NCI-H1417 treated with DMSO at 0.1 percent for 48 hours (cell line): Measurements from ENCODE around the gene PIGX.
"Not testable (repeated sequence)": the region's sequence is repeated elsewhere in the genome, so short reads cannot be mapped to it uniquely, and the experiment has no call there.

Experiments
- DNase-seq: peaks from one replicate; lab custom pipeline; 2025; lab: John Stamatoyannopoulos, UW

Gene PIGX

GRCh38 chr3:196706327-196706726 lies 5.8 kb upstream of the PIGX start:
- no peak for DNase-seq

GRCh38 chr3:196706731-196707130 lies 5.4 kb upstream of the PIGX start:
- DNase-seq: no peak

GRCh38 chr3:196707566-196707965 lies 4.6 kb upstream of the PIGX start:
- no peak for DNase-seq

- DNase-seq: no peak
Measured at GRCh38 chr3:196708467-196708866, 3.7 kb upstream of the PIGX start.

- no peak for DNase-seq
Measured at GRCh38 chr3:196712514-196713413, 587 bp downstream of the PIGX start.

- DNase-seq: not testable (repeated sequence)
Measured at GRCh38 chr3:196717162-196717561, 5.0 kb downstream of the PIGX start.

GRCh38 chr3:196721097-196721496 lies 8.9 kb downstream of the PIGX start:
- no peak for DNase-seq

- DNase-seq: no peak
Measured at GRCh38 chr3:196726788-196727675, 14.9 kb downstream of the PIGX start.

GRCh38 chr3:196735751-196736150 lies 23.6 kb downstream of the PIGX start:
- no peak for DNase-seq

- no peak for DNase-seq
Measured at GRCh38 chr3:196736670-196737374, 24.6 kb downstream of the PIGX start.

- no peak for DNase-seq
Measured at GRCh38 chr3:196737655-196738054, 25.5 kb downstream of the PIGX start.

- DNase-seq: peak; percentile 62
Measured at GRCh38 chr3:196739671-196740480, 27.7 kb downstream of the PIGX start, which contains the start of gene PAK2. PAK2 (plus strand) TSS chr3:196739857; CDS start chr3:196782647, 42,790 bp downstream.

- DNase-seq: no peak
Measured at GRCh38 chr3:196740481-196741248, 28.5 kb downstream of the PIGX start.

GRCh38 chr3:196741249-196741889 lies 29.2 kb downstream of the PIGX start:
- no peak for DNase-seq

- not testable (repeated sequence) for DNase-seq
Measured at GRCh38 chr3:196743569-196743968, 31.4 kb downstream of the PIGX start.

- no peak for DNase-seq
Measured at GRCh38 chr3:196749125-196749524, 36.9 kb downstream of the PIGX start.

GRCh38 chr3:196753201-196753600 lies 41.0 kb downstream of the PIGX start:
- no peak for DNase-seq

GRCh38 chr3:196754091-196754981 lies 42.2 kb downstream of the PIGX start:
- DNase-seq: no peak

GRCh38 chr3:196756732-196757131 lies 44.6 kb downstream of the PIGX start:
- DNase-seq: no peak
